ENCODE data around the gene GLT8D1. TPM values are rescaled to one million over a fixed set of nuclear protein-coding genes. Genes with fewer than 3 reads are reported as not detected.

GLT8D1 gene
- total and polyA plus RNA-seq, 2 experiments from 2014 or later, result 30.0 to 40.8 TPM

DNA sequence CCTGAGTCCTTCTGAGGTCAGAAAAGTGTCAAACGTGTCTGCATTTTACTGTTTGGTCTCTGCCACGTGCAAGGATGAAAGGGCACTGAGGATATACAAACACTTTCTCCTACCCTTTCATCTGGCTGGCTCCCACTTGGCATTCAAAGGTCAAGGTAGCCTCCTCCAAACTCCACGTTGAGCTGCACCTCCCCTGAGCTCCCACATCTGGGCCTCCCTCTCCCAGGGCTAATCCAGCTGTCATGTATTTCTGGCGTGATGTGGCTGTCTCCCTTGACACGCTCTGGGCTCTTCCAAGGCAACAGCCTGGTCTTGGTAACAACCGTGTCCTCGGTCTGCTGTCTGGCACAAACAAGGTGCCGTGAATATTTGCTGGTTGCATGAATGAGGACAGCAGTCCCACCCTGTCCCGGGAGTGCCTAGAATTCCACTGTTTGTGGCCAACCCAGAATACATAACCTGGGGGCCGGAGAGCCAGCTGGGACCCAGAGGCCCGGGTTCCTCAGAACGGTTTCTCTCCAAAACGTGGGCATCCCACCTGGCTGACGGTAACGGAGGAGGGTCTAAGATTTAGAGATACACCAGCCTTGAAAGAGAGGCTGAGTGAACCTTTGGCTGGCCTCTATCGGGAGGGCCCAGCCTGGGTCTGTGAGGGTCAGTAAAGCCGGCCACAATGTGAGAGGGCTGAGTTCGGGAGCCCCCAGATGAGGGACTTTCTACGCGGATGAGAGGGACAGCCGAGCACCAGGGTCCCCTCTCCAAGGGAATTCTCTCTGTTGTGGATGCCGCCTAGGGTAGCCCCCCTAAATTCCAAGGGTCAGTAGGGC lies 767 bp downstream of the GLT8D1 start (continued):
- no peak for TF ChIP-seq ZNF462 (CRISPR knock-in tag; IDR thresholded peaks at IDR 0.05)
- no peak for TF ChIP-seq EZH2phosphoT487 (IDR thresholded peaks at IDR 0.05; ENCODE audit: unreplicated experiment)
- no peak for TF ChIP-seq EZH2 (IDR thresholded peaks at IDR 0.05; ENCODE audit: low read depth, unreplicated experiment)
- no peak for TF ChIP-seq ZNF331 (CRISPR knock-in tag; IDR thresholded peaks at IDR 0.05; ENCODE audit: low read depth)
- no peak for TF ChIP-seq NANOG (IDR thresholded peaks at IDR 0.05; ENCODE audit: borderline replicate concordance)
- no peak for TF ChIP-seq ZNF114 (CRISPR knock-in tag; IDR thresholded peaks at IDR 0.05)
- no peak for TF ChIP-seq CTCF (conservative IDR thresholded peaks at IDR 0.05; ENCODE audit: low read depth in 2 of 2)

Measured in GM23338 (cell line).